ENCODE measurements around the gene CHPF. TPM values are rescaled to one million over a fixed set of nuclear protein-coding genes. Genes with fewer than 3 reads are reported as not detected.

Gene CHPF
- total and polyA plus RNA-seq, 2 experiments from 2014 or later: 174 to 533 TPM

DNA sequence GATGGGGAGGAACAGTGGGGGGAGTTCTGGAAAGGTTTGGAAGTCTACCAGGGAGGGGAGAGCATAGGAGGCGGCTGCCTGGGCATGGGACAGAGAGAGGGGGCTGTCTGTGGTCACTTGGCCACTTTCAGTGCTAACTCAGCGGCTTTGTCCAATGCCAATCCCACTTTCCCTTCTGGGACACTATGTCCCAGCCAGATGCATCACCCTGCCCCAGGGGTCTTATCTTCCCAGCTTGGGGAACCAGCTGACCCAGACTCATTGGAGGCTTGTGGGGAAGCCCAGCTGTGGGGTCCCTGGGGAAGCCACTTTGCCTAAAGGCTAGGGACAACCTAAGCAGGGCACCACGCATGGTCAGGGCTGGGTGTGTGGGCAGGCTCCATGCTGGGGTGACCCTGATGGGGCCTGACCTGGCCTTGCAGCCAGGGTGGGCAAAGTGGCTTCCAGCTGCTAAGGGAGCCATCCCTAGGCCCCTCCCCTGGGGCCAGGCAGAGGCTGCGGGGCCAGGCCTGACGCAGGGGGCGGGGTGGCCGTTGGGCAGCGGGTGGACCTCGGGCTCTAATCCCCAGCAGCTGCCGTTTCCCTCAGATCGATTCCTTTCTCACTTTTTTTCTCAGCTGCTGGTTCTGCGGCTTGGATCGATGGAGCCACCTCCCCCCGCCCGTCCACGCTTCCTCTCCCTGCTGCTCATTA, 30.9 kb downstream of the CHPF start:
- no peak for DNase-seq
- Histone ChIP-seq H3K9me3 (ENCODE audit: low read depth) (no peaks in the 10 kb centered on the region), H3K27me3 (replicated peaks; ENCODE audit: insufficient read depth) (peaks cover 17% of the 10 kb centered on the region), H2AFZ (no peak overlapping the region), H3K36me3 (ENCODE audit: low read depth) (no peaks in the 10 kb centered on the region), H3K79me2 (ENCODE audit: insufficient read depth) (no peaks in the 10 kb centered on the region), H3K27ac (no peak overlapping the region), H3K4me3 (no peak overlapping the region), H4K20me1 (ENCODE audit: insufficient read depth) (no peaks in the 10 kb centered on the region), H3K4me2 (ENCODE audit: unreplicated experiment) (no peak overlapping the region), H3F3A (ENCODE audit: insufficient read depth) (no peaks in the 10 kb centered on the region), H3K4me1 (ENCODE audit: insufficient read depth) (peaks cover 13% of the 10 kb centered on the region), H3K9ac (no peak overlapping the region), H3K9me2 (ENCODE audit: insufficient read depth) (no peaks in the 10 kb centered on the region)
- TF ChIP-seq EZH2 (IDR thresholded peaks at IDR 0.05; ENCODE audit: insufficient read depth, poor library complexity, severe bottlenecking) (no peak), EZH2phosphoT487 (IDR thresholded peaks at IDR 0.05; ENCODE audit: insufficient read depth, low read depth) (no peak)
- WGBS, 2 experiments (ENCODE audit: low coverage in 1 of 2, low lambda C conversion rate in 2 of 2, missing lambda C conversion rate in 2 of 2): 28 to 32% methylated on average over 9 to 16 of the region's 16 CpGs
- in situ Hi-C loops (cut with MboI): no loop called here

DNA sequence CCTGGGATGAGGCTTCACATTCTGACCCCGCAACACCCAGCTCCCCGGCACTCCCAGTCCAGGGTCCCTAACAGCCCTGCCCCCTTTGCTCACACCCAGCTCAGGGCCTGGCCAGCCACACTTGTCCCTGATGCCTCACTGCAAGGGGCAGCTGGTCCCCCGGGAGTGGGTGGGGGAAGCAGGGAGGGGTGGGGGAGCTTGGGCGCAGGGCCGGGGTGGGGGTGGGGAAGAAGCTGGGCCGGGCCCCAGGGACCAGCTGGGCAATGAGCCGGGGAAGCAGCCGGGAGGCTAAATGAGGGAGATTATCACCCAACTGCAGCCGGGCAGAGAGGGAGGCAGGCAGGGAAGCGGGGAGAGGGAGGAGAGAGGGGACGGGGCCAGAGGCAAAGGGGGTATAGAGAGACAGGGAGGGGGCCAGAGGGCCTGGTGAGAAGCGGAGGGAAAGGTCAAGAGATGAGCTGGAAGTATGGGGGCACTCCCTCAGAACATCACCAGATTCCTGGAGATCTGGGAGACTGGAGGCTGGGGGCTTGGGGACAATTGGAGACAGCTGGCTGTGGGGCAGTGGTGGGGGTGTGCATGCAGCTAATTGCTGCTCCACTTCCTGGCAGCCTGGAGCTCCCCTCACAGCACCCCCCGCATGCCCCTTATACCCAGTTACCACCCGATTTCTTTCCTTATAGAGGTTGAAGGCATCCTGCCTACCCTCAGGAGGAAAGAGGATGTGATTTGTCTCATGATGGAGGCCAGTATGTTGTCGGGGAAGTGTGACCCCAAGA, 31.9 kb downstream of the CHPF start:
- Histone ChIP-seq H3K27ac (no peak overlapping the region), H2AFZ (no peak overlapping the region), H3K4me3 (no peak overlapping the region), H3F3A (ENCODE audit: insufficient read depth) (no peaks in the 10 kb centered on the region), H4K20me1 (ENCODE audit: insufficient read depth) (no peaks in the 10 kb centered on the region), H3K9me2 (ENCODE audit: insufficient read depth) (no peaks in the 10 kb centered on the region), H3K9ac (no peak overlapping the region), H3K4me2 (ENCODE audit: unreplicated experiment) (no peak overlapping the region), H3K36me3 (ENCODE audit: low read depth) (no peaks in the 10 kb centered on the region), H3K9me3 (ENCODE audit: low read depth) (no peaks in the 10 kb centered on the region), H3K27me3 (replicated peaks; ENCODE audit: insufficient read depth) (peaks cover 17% of the 10 kb centered on the region), H3K79me2 (ENCODE audit: insufficient read depth) (no peaks in the 10 kb centered on the region), H3K4me1 (ENCODE audit: insufficient read depth) (peaks cover 13% of the 10 kb centered on the region)
- no peak for DNase-seq
- 34 to 38% methylated on average over 8 to 15 of the region's 15 CpGs for WGBS, 2 experiments (ENCODE audit: low coverage in 1 of 2, low lambda C conversion rate in 2 of 2, missing lambda C conversion rate in 2 of 2)
- in situ Hi-C loops (cut with MboI): no loop called here
- no peak for TF ChIP-seq EZH2 (IDR thresholded peaks at IDR 0.05; ENCODE audit: insufficient read depth, poor library complexity, severe bottlenecking)
- TF ChIP-seq EZH2phosphoT487 (IDR thresholded peaks at IDR 0.05; ENCODE audit: insufficient read depth, low read depth): no peak

DNA sequence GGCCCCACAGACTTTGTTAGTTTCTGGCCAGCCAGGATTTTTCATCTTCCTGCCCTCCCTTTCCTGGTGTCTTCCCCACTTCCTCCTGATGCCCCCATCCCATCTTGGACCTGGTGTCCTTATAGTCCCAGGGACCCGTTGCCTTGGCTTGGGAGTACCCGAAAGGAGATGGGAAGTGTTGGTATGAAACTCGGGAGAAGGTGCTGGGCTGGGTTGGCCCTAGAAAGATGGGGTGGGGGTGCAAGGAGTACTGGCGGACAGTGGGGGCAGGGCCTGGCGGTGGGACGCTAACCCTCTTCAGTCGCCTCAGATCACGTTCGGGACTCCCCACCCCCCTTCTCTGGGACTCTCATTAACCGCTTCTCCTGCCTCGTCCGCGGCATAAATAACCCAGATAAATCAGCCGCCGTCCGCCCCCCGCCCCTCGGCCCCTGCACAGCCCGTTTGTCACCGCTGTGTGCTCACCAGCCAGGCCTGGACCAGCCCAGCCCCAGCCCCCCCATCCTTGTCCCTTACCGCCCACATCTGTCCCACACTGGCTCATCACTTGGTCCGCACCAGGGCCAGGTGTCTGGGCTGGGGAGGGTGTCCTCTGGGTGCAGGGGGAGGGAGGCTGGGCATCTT, 33.0 kb downstream of the CHPF start:
- in situ Hi-C loops (cut with MboI): no loop called here
- H3K4me3 ChIP-seq: no peak overlapping the region
- TF ChIP-seq EZH2phosphoT487 (IDR thresholded peaks at IDR 0.05; ENCODE audit: insufficient read depth, low read depth) (no peak), EZH2 (IDR thresholded peaks at IDR 0.05; ENCODE audit: insufficient read depth, poor library complexity, severe bottlenecking) (no peak)
- no peaks in the 10 kb centered on the region for H3K36me3 ChIP-seq (ENCODE audit: low read depth)
- no peaks in the 10 kb centered on the region for H4K20me1 ChIP-seq (ENCODE audit: insufficient read depth)
- no peaks in the 10 kb centered on the region for H3F3A ChIP-seq (ENCODE audit: insufficient read depth)
- no peak overlapping the region for H3K27ac ChIP-seq
- H3K4me2 ChIP-seq (ENCODE audit: unreplicated experiment): peak overlapping the region; percentile 71
- H3K27me3 ChIP-seq (replicated peaks; ENCODE audit: insufficient read depth): peaks cover 17% of the 10 kb centered on the region
- H3K4me1 ChIP-seq (ENCODE audit: insufficient read depth): peaks cover 13% of the 10 kb centered on the region
- no peak overlapping the region for H3K9ac ChIP-seq
- no peaks in the 10 kb centered on the region for H3K9me3 ChIP-seq (ENCODE audit: low read depth)
- 21 to 22% methylated on average over 5 to 22 of the region's 22 CpGs for WGBS, 2 experiments (ENCODE audit: low coverage in 1 of 2, low lambda C conversion rate in 2 of 2, missing lambda C conversion rate in 2 of 2)
- no peak for DNase-seq
- no peaks in the 10 kb centered on the region for H3K79me2 ChIP-seq (ENCODE audit: insufficient read depth)
- H2AFZ ChIP-seq: no peak overlapping the region
- H3K9me2 ChIP-seq (ENCODE audit: insufficient read depth): no peaks in the 10 kb centered on the region

DNA sequence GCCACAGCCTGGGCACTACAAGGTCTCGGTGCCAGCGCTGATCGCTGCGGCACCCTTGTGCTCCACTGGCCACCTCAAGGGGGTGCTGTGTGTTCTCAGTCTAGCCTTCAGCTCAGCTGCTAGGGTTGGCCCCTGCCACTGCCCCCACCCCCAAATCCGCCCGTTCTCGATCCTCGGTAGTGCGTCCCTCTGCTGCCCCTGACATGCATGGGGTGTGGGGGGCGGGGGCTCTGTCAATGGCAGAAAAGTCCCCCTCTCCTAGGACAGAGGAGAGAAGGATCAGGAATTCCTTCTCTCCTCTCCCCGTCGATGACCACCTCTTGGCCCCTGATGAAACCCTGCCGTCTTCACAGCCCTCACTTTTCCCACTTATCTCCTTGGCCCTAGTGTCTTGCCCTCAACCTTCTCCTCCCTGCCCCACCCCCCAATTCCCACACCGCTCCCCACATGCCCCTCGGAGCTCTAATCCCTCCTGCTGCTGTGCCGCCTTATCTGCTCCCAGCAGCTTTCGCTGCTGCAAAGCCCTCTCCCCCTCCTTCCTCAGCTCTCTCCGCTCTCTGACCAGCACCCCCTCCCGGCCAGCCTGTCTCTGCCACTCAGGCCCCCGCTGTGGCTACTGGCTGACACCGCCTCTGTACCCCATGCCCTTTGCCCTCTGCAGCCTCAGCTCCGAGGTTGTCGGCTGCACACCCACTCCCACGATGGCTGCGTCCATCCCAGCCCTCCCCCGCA, 33.7 kb downstream of the CHPF start:
- no peaks in the 10 kb centered on the region for H3K9me2 ChIP-seq (ENCODE audit: insufficient read depth)
- H3K27ac ChIP-seq: no peak overlapping the region
- TF ChIP-seq EZH2phosphoT487 (IDR thresholded peaks at IDR 0.05; ENCODE audit: insufficient read depth, low read depth): no peak
- no peak for TF ChIP-seq EZH2 (IDR thresholded peaks at IDR 0.05; ENCODE audit: insufficient read depth, poor library complexity, severe bottlenecking)
- in situ Hi-C loops (cut with MboI): no loop called here
- peak; percentile 79 for DNase-seq
- H3K4me2 ChIP-seq (ENCODE audit: unreplicated experiment): peak overlapping the region; percentile 71
- H3F3A ChIP-seq (ENCODE audit: insufficient read depth): no peaks in the 10 kb centered on the region
- no peak overlapping the region for H2AFZ ChIP-seq
- 4% methylated on average over 24 to 26 of the region's 26 CpGs for WGBS, 2 experiments (ENCODE audit: low coverage in 1 of 2, low lambda C conversion rate in 2 of 2, missing lambda C conversion rate in 2 of 2)
- no peak overlapping the region for H3K9ac ChIP-seq
- peaks cover 17% of the 10 kb centered on the region for H3K27me3 ChIP-seq (replicated peaks; ENCODE audit: insufficient read depth)
- no peaks in the 10 kb centered on the region for H3K36me3 ChIP-seq (ENCODE audit: low read depth)
- H3K4me1 ChIP-seq (ENCODE audit: insufficient read depth): peaks cover 13% of the 10 kb centered on the region
- H4K20me1 ChIP-seq (ENCODE audit: insufficient read depth): no peaks in the 10 kb centered on the region
- H3K9me3 ChIP-seq (ENCODE audit: low read depth): no peaks in the 10 kb centered on the region
- no peaks in the 10 kb centered on the region for H3K79me2 ChIP-seq (ENCODE audit: insufficient read depth)
- H3K4me3 ChIP-seq: peak overlapping the region; percentile 56
